Neural progenitor cell (in vitro differentiated cells): Measurements from ENCODE around the gene RBFOX1. TPM values are rescaled to one million over a fixed set of nuclear protein-coding genes. Genes with fewer than 3 reads are reported as not detected.

Experiments used
- DNase-seq: peaks from one replicate; pipeline ENCODE4 v3.0.0-alpha.2; 2016; ENCODE audit warnings: low spot score
- H2AFZ ChIP-seq: fragments of 200-600 bp; sonication (generic); replicated peaks from 2 replicates; pipeline ENCODE4 v1.6.1; 2016; ENCODE audit warnings: antibody characterized with exemption
- H3F3A ChIP-seq: fragments of 200-600 bp; sonication (generic); 2 replicates; pipeline ENCODE4 v1.6.1; 2016; ENCODE audit warnings: antibody characterized with exemption, low read depth
- H3K27ac ChIP-seq: fragments of 200-600 bp; sonication (generic); 2 replicates; pipeline ENCODE4 v1.5.1; 2016; ENCODE audit warnings: mild to moderate bottlenecking
- H3K27me3 ChIP-seq: fragments of 200-600 bp; sonication (generic); 2 replicates; pipeline ENCODE4 v1.6.1; 2016; ENCODE audit warnings: mild to moderate bottlenecking, moderate library complexity
- H3K36me3 ChIP-seq: fragments of 200-600 bp; sonication (generic); 2 replicates; pipeline ENCODE4 v1.5.1; 2016
- H3K4me1 ChIP-seq: fragments of 200-600 bp; sonication (generic); 2 replicates; pipeline ENCODE4 v1.6.1; 2016; ENCODE audit warnings: mixed run types
- H3K4me2 ChIP-seq: fragments of 200-600 bp; sonication (generic); 2 replicates; pipeline ENCODE4 v1.6.1; 2016
- H3K4me3 ChIP-seq: fragments of 200-600 bp; sonication (generic); 2 replicates; pipeline ENCODE4 v1.5.1; 2016
- H3K79me2 ChIP-seq: fragments of 200-600 bp; sonication (generic); 2 replicates; pipeline ENCODE4 v1.6.1; 2016; ENCODE audit warnings: low read depth
- H3K9ac ChIP-seq: fragments of 200-600 bp; sonication (generic); 2 replicates; pipeline ENCODE4 v1.6.1; 2016
- H3K9me3 ChIP-seq: fragments of 200-600 bp; sonication (generic); 2 replicates; pipeline ENCODE4 v1.5.1; 2016; ENCODE audit warnings: low read depth
- H4K20me1 ChIP-seq: fragments of 200-600 bp; sonication (generic); 2 replicates; pipeline ENCODE4 v1.6.1; 2016; ENCODE audit warnings: low read depth
- H3K27ac Mint-ChIP-seq: 3 replicates; pipeline ENCODE4 v1.8.0; 2021; ENCODE audit warnings: mixed read lengths
- H3K27me3 Mint-ChIP-seq: 2 replicates; pipeline ENCODE4 v1.8.0; 2022; ENCODE audit warnings: low read depth, mild to moderate bottlenecking, inconsistent platforms, moderate library complexity, mixed read lengths; ENCODE audit not compliant: insufficient read depth
- H3K36me3 Mint-ChIP-seq: 3 replicates; pipeline ENCODE4 v1.8.0; 2021; ENCODE audit warnings: mixed read lengths
- H3K4me1 Mint-ChIP-seq: 3 replicates; pipeline ENCODE4 v1.8.0; 2021; ENCODE audit warnings: mixed read lengths
- H3K4me3 Mint-ChIP-seq: 3 replicates; pipeline ENCODE4 v1.8.0; 2021; ENCODE audit warnings: mild to moderate bottlenecking, moderate library complexity, mixed read lengths
- H3K9me3 Mint-ChIP-seq: 3 replicates; pipeline ENCODE4 v1.8.0; 2020; ENCODE audit warnings: mixed read lengths
- CTCF ChIP-seq: fragments of 200-600 bp; sonication (generic); IDR thresholded peaks from 2 replicates; pipeline ENCODE4 v1.5.1; 2017; ENCODE audit warnings: antibody characterized with exemption, mild to moderate bottlenecking
- EZH2 ChIP-seq: fragments of 200-600 bp; sonication (generic); IDR thresholded peaks from 2 replicates; pipeline ENCODE4 v1.6.1; 2017; ENCODE audit warnings: antibody characterized with exemption, mild to moderate bottlenecking, moderate library complexity
- EZH2phosphoT487 ChIP-seq: fragments of 200-600 bp; sonication (generic); IDR thresholded peaks from 2 replicates; pipeline ENCODE4 v1.6.1; 2017; ENCODE audit warnings: antibody characterized with exemption
- total RNA-seq: library from RNA; depleted of rRNA; stranded (reverse); fragments of >200 nt; gene quantifications from 2 replicates; pipeline ENCODE4 v1.2.3, GENCODE V29; 2015; ENCODE audit warnings: low replicate concordance

RBFOX1 gene
- total RNA-seq, 1 donor from 2014 or later = 1.2 TPM

DNA sequence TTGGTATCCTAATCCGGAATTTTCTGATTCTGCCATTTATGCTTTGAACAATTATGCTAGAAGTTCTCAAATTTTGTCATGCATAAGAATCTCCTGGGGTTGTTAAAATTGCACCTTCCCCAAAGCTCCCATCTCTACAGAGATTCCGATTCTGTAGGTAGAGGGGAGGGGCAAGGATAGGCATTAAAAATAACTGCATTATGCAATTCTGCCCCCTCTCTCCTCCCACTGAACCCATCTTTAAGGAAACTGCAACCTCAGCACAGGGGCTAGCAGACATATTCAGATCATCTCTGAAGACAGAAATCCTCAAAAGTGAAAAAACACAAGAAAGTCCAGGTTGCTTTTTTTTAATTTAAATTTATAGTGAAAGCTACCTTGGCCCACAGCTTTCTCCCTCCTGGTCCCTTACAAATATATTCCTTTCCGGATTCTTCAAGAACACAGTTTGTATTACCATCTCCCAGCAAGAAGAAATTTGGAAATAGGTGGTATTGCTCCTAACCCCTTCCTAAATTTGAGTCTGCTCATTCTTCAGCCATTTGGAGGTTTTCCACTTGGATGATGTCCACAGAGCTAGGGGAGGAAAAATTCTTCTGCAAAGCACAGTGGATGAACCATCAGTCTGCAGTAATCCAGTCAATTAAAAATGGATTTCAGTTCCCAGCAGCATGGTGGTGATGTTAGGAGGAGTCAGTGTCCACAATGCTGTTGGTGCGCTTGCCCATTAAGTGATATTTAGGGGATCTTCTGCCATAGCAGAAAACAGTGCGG is 67.7 kb downstream of the RBFOX1 start:
- H3K79me2 ChIP-seq = no peaks in the 10 kb centered on the region
- Mint-ChIP-seq H3K4me3 (no peak overlapping the region), H3K4me1 (peaks cover 7% of the 10 kb centered on the region), H3K27me3 (peaks cover 3% of the 10 kb centered on the region), H3K27ac (no peak overlapping the region), H3K9me3 (no peaks in the 10 kb centered on the region), H3K36me3 (no peaks in the 10 kb centered on the region)
- H2AFZ ChIP-seq = no peak overlapping the region
- no peaks in the 10 kb centered on the region for H3K4me1 ChIP-seq
- DNase-seq = no peak
- no peaks in the 10 kb centered on the region for H3F3A ChIP-seq
- H3K4me3 ChIP-seq = no peak overlapping the region
- H3K27ac ChIP-seq = no peak overlapping the region
- no peak overlapping the region for H3K4me2 ChIP-seq
- no peaks in the 10 kb centered on the region for H3K9me3 ChIP-seq
- no peaks in the 10 kb centered on the region for H3K27me3 ChIP-seq
- no peak overlapping the region for H3K9ac ChIP-seq
- no peaks in the 10 kb centered on the region for H4K20me1 ChIP-seq
- TF ChIP-seq EZH2 (no peak), CTCF (no peak), EZH2phosphoT487 (no peak)
- no peaks in the 10 kb centered on the region for H3K36me3 ChIP-seq

DNA sequence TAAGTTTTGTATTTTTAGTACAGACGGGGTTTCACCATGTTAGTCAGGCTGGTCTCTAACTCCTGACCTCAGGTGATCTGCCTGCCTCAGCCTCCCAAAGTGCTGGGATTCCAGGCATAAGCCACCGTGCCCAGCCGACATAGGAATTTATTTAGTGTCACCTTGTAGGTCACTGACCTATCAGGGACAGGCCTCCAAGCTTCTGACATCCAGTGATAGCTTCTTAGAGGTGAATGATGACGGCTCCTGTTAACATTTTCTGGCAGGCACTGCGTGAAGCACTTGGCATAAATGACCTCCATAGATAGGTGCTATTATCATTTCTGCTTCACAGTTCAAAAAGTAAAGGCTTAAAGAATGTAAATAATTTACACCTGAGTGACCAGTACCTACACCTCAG is 71.6 kb downstream of the RBFOX1 start:
- Mint-ChIP-seq H3K27me3 (peaks cover 10% of the 10 kb centered on the region), H3K9me3 (no peaks in the 10 kb centered on the region), H3K4me1 (peaks cover 26% of the 10 kb centered on the region), H3K27ac (no peak overlapping the region), H3K4me3 (no peak overlapping the region), H3K36me3 (no peaks in the 10 kb centered on the region)
- no peaks in the 10 kb centered on the region for H3K36me3 ChIP-seq
- H3K4me1 ChIP-seq = no peaks in the 10 kb centered on the region
- H3K9me3 ChIP-seq = no peaks in the 10 kb centered on the region
- no peaks in the 10 kb centered on the region for H3K27me3 ChIP-seq
- H3K9ac ChIP-seq = no peak overlapping the region
- H2AFZ ChIP-seq = no peak overlapping the region
- H3F3A ChIP-seq = no peaks in the 10 kb centered on the region
- H3K4me2 ChIP-seq = no peak overlapping the region
- no peak overlapping the region for H3K4me3 ChIP-seq
- no peak overlapping the region for H3K27ac ChIP-seq
- H4K20me1 ChIP-seq = no peaks in the 10 kb centered on the region
- TF ChIP-seq EZH2 (no peak), CTCF (no peak), EZH2phosphoT487 (no peak)
- DNase-seq = no peak
- no peaks in the 10 kb centered on the region for H3K79me2 ChIP-seq

- Histone ChIP-seq H3K9ac (no peak overlapping the region), H3K27me3 (no peaks in the 10 kb centered on the region), H2AFZ (no peak overlapping the region), H3F3A (no peaks in the 10 kb centered on the region), H3K4me2 (no peak overlapping the region), H3K79me2 (no peaks in the 10 kb centered on the region), H3K9me3 (no peaks in the 10 kb centered on the region), H3K4me3 (no peak overlapping the region), H3K27ac (no peak overlapping the region), H3K4me1 (no peaks in the 10 kb centered on the region), H3K36me3 (no peaks in the 10 kb centered on the region), H4K20me1 (no peaks in the 10 kb centered on the region)
- H3K27me3 Mint-ChIP-seq = peaks cover 12% of the 10 kb centered on the region
- TF ChIP-seq EZH2 (no peak), EZH2phosphoT487 (no peak), CTCF (peak; percentile 60)
- peak; percentile 82 for DNase-seq
- H3K36me3 Mint-ChIP-seq = no peaks in the 10 kb centered on the region
- no peak overlapping the region for H3K27ac Mint-ChIP-seq
- no peak overlapping the region for H3K4me3 Mint-ChIP-seq
- no peaks in the 10 kb centered on the region for H3K9me3 Mint-ChIP-seq
- peaks cover 35% of the 10 kb centered on the region for H3K4me1 Mint-ChIP-seq
Measured at GRCh38 chr16:7405166-7405565, 72.5 kb downstream of the RBFOX1 start.
